Neutrophil (primary cell): ENCODE results near the gene MEDAG.

Experiments used
- H3K27ac ChIP-seq: fragments of 200-600 bp; sonication (generic); 2 replicates; pipeline ENCODE4 v1.5.1; 2016; ENCODE audit warnings: mild to moderate bottlenecking, moderate library complexity
- H3K27me3 ChIP-seq: fragments of 200-600 bp; sonication (generic); 2 replicates; pipeline ENCODE4 v1.6.0; 2016; ENCODE audit warnings: mild to moderate bottlenecking
- H3K36me3 ChIP-seq: fragments of 200-600 bp; sonication (generic); 2 replicates; pipeline ENCODE4 v1.5.1; 2017
- H3K4me1 ChIP-seq, 2 experiments: fragments of 200-600 bp in 1 of 2; sonication (generic) in 1 of 2; 1 replicate in 1 of 2; 2 replicates in 1 of 2; pipeline versions ENCODE4 v1.5.1 to v1.6.1; 2013 to 2016; ENCODE audit warnings: low read depth in 1 of 2, low read length in 1 of 2, mild to moderate bottlenecking in 1 of 2, moderate library complexity in 1 of 2; ENCODE audit not compliant: control insufficient read depth in 1 of 2, insufficient read depth in 1 of 2
- H3K4me3 ChIP-seq, 2 experiments: fragments of 200-600 bp in 1 of 2; sonication (generic) in 1 of 2; 1 replicate in 1 of 2; 2 replicates in 1 of 2; pipeline ENCODE4 v1.5.1; 2013 to 2016; ENCODE audit warnings: low read depth in 1 of 2, low read length in 1 of 2, mild to moderate bottlenecking in 1 of 2, moderate library complexity in 1 of 2
- H3K9me3 ChIP-seq: fragments of 200-600 bp; sonication (generic); 2 replicates; pipeline ENCODE4 v1.5.1; 2016
- CTCF ChIP-seq: fragments of 200-600 bp; sonication (generic); IDR thresholded peaks from 2 replicates; pipeline ENCODE4 v1.5.1; 2016; ENCODE audit warnings: antibody characterized with exemption

Gene MEDAG

GRCh38 chr13:30974350-30974749 lies 68.3 kb downstream of the MEDAG start:
- no peak overlapping the region for H3K4me3 ChIP-seq
- H3K4me1 ChIP-seq, result no peaks in the 10 kb centered on the region
- H3K27me3 ChIP-seq, result peaks cover 49% of the 10 kb centered on the region
- H3K36me3 ChIP-seq, result no peaks in the 10 kb centered on the region
- no peak for TF ChIP-seq CTCF
- H3K27ac ChIP-seq, result no peak overlapping the region
- no peaks in the 10 kb centered on the region for H3K9me3 ChIP-seq
